Smooth muscle cell of the umbilical artery (primary cell): ENCODE data around the gene FXYD4. TPM values are rescaled to one million over a fixed set of nuclear protein-coding genes. Genes with fewer than 3 reads are reported as not detected.

ENCODE experiments used
- total RNA-seq: library from RNA; depleted of rRNA; stranded (reverse); fragments of >200 nt; gene quantifications from 2 replicates; pipeline ENCODE4 v1.2.3, GENCODE V29; 2014

FXYD4 gene, protein sequence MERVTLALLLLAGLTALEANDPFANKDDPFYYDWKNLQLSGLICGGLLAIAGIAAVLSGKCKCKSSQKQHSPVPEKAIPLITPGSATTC
- total RNA-seq = not detected in 2 replicates

GRCh38 chr10:43371418-43371817, at the start of gene FXYD4:
FXYD4 (plus strand) TSS chr10:43371636; CDS start chr10:43373747, 2,111 bp downstream.

DNA sequence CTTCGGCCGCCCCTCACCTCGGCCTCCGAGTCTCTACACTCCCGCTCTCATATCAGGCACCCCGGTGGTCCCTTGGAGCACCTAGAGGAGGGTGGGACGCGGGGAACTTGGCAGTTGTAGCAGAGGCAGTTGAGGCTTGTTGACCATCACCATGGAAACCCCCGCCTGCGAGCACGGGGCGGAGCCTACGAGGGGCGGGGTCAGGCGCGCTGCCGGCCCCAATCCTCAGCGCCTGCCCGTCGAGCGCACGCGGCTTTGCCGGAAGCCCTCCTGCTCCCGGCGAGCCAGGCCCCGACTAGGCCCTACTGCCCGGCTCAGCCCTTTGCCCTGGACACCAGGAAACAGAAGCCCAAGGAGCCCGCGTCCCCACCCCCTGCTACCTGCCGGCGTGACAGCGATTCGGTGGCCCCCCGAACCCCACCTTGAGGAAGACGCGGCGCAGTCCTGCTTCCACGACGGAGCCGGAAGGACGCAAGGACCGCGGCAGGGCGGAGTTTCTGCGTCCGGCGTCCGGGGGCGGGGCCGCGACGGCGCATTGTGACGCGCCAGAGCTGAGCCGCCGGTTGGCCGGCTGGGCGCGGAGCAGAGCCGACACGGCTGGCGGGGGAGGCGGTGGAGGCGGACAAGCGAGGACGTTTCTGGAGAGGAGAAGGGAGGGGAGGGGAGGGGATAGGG, 37.4 kb downstream of the FXYD4 start, which contains the start of gene HNRNPF:
HNRNPF (minus strand) TSS at position 477 of the 675 bp plus-strand sequence. CDS start 21,302 bp downstream, outside the sequence.

Other genes with a start within 250 kb of the FXYD4 start
- gene CSGALNACT2, start 233.2 kb upstream of the FXYD4 start, total RNA-seq = 20.5 and 26.3 TPM in 2 replicates
- gene RASGEF1A, start 104.6 kb upstream of the FXYD4 start, total RNA-seq = 0.59 and 2.3 TPM in 2 replicates
- 140 and 219 TPM in 2 replicates for gene HNRNPF, start 37.5 kb downstream of the FXYD4 start, total RNA-seq
- gene ZNF487, start 65.5 kb downstream of the FXYD4 start, total RNA-seq = 3.3 and 3.9 TPM in 2 replicates
- gene ZNF239, start 203.0 kb downstream of the FXYD4 start, total RNA-seq = 7.1 and 10.2 TPM in 2 replicates
- gene ZNF485, start 234.8 kb downstream of the FXYD4 start, total RNA-seq = 2.1 and 3.9 TPM in 2 replicates